Suprapubic skin (tissue), 4 donors: ENCODE results near the gene PCNP.

Source experiments
- CTCF ChIP-seq, 2 donors: fragments of 200-600 bp in 1 of 2; fragments of 450-650 bp in 1 of 2; sonication (generic) in 1 of 2; IDR thresholded peaks; one replicate each; pipeline ENCODE4 v1.5.1; 2016 to 2019; ENCODE audit warnings: antibody characterized with exemption in 2 of 2, mild to moderate bottlenecking in 1 of 2, moderate library complexity in 1 of 2
- EP300 ChIP-seq: sonication (generic); formaldehyde crosslinking; IDR thresholded peaks from one replicate; pipeline ENCODE4 v1.6.1; 2017; ENCODE audit warnings: antibody characterized with exemption
- POLR2A ChIP-seq, 2 donors: fragments of 450-650 bp; IDR thresholded peaks; one replicate each; pipeline ENCODE4 v1.6.1; 2017; ENCODE audit warnings: antibody characterized with exemption in 2 of 2, mild to moderate bottlenecking in 2 of 2, moderate library complexity in 2 of 2
- POLR2AphosphoS5 ChIP-seq, 3 donors: sonication (generic); formaldehyde crosslinking; IDR thresholded peaks; one replicate each; pipeline ENCODE4 v1.6.1; 2017; ENCODE audit warnings: antibody characterized with exemption in 3 of 3

GRCh38 chr3:101642441-101642840 is 68.5 kb downstream of the PCNP start:
- TF ChIP-seq POLR2A (IDR thresholded peaks at IDR 0.05): no peak
- TF ChIP-seq CTCF (IDR thresholded peaks at IDR 0.05): no peak
- no peak for TF ChIP-seq POLR2AphosphoS5 (IDR thresholded peaks at IDR 0.05)
- TF ChIP-seq EP300: no peak
